Nephron progenitor cell (in vitro differentiated cells): ENCODE results near the gene RPL39L.

Source experiments
- DNase-seq: peaks from one replicate; pipeline ENCODE4 v3.0.0; 2021
- H3K27ac Mint-ChIP-seq: 2 replicates; pipeline ENCODE4 v1.8.0; 2021; ENCODE audit warnings: mild to moderate bottlenecking, moderate library complexity, mixed read lengths
- H3K27me3 Mint-ChIP-seq: 2 replicates; pipeline ENCODE4 v1.8.0; 2021; ENCODE audit warnings: mild to moderate bottlenecking, low read depth, mixed read lengths; ENCODE audit not compliant: poor library complexity
- H3K36me3 Mint-ChIP-seq: 2 replicates; pipeline ENCODE4 v1.8.0; 2021; ENCODE audit warnings: low read depth, mixed read lengths
- H3K4me1 Mint-ChIP-seq: 2 replicates; pipeline ENCODE4 v1.8.0; 2021; ENCODE audit warnings: mixed read lengths
- H3K4me3 Mint-ChIP-seq: 2 replicates; pipeline ENCODE4 v1.8.0; 2021; ENCODE audit warnings: mild to moderate bottlenecking, moderate library complexity, mixed read lengths
- H3K9me3 Mint-ChIP-seq: 2 replicates; pipeline ENCODE4 v1.8.0; 2021; ENCODE audit warnings: mild to moderate bottlenecking, moderate library complexity, mixed read lengths
- CTCF ChIP-seq: fragments of 200-600 bp; sonication (generic); IDR thresholded peaks from 2 replicates; pipeline ENCODE4 v1.5.0; 2021; ENCODE audit warnings: antibody characterized with exemption

RPL39L gene

GRCh38 chr3:187072102-187072501 is 67.2 kb downstream of the RPL39L start:
- Mint-ChIP-seq H3K9me3 (peaks cover 8% of the 10 kb centered on the region), H3K27ac (no peak overlapping the region), H3K4me3 (no peak overlapping the region), H3K4me1 (no peaks in the 10 kb centered on the region), H3K27me3 (no peaks in the 10 kb centered on the region), H3K36me3 (peaks cover 80% of the 10 kb centered on the region)
- TF ChIP-seq CTCF, result no peak
- no peak for DNase-seq
